ENCODE measurements around the gene SMDT1.

Gene SMDT1

DNA sequence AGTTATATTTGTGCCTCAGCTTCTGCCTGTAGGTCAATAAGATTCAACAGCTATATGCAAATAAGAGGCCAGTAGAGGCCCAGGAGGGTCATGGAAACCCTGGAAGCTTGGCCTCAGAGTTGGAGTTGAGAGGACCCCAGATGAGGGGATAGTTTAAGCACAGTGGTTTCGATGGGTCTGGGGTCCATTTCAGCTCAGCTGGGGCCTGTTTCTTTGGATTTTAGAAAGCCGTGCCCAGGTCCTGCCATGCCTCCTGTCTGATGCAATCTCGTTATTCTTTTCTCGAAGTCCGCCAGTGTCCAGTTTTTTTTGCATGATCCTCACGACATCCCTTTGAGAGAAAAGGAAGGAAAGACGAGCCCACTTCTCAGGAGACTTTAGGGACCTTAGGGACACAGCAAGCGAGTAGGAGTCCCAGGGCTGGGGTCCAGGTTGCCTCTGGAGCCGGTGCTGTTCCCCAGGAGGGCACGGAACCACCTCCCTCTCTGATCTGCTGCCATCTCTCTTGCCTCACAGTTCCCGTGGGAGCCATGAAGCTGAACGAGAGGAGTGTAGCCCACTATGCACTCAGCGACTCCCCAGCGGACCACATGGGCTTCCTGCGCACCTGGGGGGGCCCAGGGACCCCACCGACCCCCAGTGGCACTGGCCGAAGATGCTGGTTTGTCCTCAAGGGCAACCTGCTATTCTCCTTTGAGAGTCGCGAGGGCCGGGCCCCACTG is 2.6 kb upstream of the SMDT1 start:
- no peak overlapping the region for H3K4me3 ChIP-seq (ENCODE audit: low read length)
- TF ChIP-seq, protein P1, sequence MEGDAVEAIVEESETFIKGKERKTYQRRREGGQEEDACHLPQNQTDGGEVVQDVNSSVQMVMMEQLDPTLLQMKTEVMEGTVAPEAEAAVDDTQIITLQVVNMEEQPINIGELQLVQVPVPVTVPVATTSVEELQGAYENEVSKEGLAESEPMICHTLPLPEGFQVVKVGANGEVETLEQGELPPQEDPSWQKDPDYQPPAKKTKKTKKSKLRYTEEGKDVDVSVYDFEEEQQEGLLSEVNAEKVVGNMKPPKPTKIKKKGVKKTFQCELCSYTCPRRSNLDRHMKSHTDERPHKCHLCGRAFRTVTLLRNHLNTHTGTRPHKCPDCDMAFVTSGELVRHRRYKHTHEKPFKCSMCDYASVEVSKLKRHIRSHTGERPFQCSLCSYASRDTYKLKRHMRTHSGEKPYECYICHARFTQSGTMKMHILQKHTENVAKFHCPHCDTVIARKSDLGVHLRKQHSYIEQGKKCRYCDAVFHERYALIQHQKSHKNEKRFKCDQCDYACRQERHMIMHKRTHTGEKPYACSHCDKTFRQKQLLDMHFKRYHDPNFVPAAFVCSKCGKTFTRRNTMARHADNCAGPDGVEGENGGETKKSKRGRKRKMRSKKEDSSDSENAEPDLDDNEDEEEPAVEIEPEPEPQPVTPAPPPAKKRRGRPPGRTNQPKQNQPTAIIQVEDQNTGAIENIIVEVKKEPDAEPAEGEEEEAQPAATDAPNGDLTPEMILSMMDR (conservative IDR thresholded peaks at IDR 0.05; ENCODE audit: low read length), result no peak
- DNase-seq (ENCODE audit: low read depth), result no peak

DNA sequence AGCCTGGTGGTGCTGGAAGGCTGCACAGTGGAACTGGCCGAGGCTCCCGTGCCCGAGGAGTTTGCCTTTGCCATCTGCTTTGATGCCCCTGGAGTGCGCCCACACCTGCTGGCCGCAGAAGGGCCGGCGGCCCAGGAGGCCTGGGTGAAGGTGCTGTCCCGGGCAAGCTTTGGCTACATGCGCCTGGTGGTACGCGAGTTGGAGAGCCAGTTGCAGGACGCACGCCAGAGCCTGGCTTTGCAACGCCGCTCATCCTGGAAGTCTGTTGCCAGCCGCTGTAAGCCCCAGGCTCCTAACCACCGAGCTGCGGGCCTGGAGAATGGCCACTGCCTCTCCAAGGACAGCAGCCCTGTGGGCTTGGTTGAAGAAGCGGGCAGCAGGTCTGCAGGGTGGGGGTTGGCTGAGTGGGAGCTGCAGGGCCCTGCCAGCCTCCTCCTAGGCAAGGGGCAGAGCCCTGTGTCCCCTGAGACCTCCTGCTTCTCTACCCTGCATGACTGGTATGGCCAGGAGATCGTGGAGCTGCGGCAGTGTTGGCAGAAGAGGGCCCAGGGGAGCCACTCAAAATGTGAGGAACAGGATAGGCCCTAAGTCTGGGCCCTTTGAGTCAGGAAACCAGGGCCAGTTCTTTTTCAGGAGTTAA is 1.9 kb upstream of the SMDT1 start:
- no peak overlapping the region for H3K4me3 ChIP-seq (ENCODE audit: low read length)
- no peak for DNase-seq (ENCODE audit: low read depth)
- TF ChIP-seq, protein P1 (conservative IDR thresholded peaks at IDR 0.05; ENCODE audit: low read length), result no peak

DNA sequence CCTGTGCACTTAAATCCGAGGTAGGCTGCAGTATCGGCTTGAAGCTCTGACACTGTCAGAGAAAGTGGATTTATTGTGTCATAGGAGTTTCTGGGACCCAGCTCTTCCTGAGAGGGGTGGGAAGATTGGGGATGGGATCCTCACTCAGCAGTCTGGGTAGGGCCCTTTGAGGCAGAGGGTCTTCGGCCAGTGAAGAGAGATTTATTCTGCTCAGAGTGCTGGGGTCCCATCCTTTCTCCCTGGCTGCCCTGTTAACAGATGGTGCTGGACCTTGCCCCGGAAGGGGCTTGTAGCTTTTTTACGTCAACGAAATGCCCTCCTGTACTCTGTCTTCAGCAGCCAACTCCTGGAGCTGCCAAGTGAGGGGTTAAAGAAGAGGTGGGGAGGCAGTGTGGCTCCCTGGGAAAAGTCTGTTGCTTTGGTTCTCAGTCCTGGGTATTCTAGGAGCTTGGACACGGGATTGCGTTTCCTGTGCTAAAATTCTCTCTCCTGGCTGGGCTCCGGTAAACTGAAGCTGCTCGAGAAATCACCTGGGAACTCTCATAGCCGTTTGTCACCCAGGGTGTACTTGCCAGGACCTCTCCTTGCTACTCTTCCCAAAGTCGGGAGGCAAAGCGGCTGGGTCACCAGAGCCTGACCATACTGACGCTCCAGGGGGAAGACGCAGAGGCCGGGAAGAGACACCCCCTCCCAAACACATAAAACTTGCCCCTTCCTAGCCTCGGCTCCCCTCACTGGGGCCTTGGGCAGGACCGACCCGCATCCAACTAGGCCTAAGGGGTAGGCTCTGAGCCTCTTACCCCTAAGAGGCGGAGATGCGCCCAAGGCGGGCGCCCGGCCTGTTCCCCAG is 806 bp upstream of the SMDT1 start:
- DNase-seq (ENCODE audit: low read depth), result peak; percentile 17
- H3K4me3 ChIP-seq (ENCODE audit: low read length), result peak overlapping the region; percentile 54
- TF ChIP-seq, protein P1 (conservative IDR thresholded peaks at IDR 0.05; ENCODE audit: low read length), result no peak

DNA sequence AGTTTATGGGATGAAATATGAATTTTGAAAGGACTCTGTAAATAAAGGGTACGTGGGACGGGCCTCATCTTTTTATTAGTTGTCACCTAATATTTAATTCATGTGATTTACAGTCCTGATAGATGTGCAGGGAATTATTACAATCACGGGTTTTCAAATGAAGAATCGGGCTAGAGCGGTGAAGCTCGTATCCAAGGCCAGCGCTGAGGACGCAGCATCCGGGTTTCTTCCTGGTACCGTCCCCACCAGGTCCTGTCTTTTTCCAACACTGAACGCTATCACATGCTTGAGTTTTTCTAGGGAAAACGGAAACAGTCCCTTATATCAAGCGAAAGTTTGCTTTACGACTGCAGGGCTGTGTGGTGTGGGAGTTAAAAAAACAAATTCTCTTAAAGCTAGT is 787 bp downstream of the SMDT1 start:
- H3K4me3 ChIP-seq (ENCODE audit: low read length), result peak overlapping the region; percentile 89
- TF ChIP-seq, protein P1 (conservative IDR thresholded peaks at IDR 0.05; ENCODE audit: low read length), result no peak
- peak; percentile 32 for DNase-seq (ENCODE audit: low read depth)

DNA sequence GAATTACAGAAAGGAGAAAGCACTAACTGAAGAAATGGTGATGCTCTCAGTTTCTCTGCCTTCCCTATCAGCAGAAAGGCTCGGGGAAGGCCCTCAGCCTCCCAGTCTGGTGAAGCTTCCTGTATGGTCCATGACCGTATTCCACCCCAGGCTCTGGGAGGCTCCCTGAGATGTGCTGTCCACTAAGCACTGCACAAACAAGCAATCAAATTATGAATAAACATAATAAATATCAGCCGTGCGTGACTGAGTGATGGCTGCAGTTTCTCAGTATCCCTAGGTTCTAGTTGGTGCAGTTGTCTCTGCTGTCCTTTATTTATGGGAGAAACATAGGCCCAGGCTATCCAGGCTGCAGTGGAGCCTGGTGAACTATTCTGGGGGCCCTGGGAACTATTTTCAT is 3.6 kb downstream of the SMDT1 start:
- DNase-seq (ENCODE audit: low read depth), result no peak
- TF ChIP-seq, protein P1 (conservative IDR thresholded peaks at IDR 0.05; ENCODE audit: low read length), result no peak
- no peak overlapping the region for H3K4me3 ChIP-seq (ENCODE audit: low read length)

DNA sequence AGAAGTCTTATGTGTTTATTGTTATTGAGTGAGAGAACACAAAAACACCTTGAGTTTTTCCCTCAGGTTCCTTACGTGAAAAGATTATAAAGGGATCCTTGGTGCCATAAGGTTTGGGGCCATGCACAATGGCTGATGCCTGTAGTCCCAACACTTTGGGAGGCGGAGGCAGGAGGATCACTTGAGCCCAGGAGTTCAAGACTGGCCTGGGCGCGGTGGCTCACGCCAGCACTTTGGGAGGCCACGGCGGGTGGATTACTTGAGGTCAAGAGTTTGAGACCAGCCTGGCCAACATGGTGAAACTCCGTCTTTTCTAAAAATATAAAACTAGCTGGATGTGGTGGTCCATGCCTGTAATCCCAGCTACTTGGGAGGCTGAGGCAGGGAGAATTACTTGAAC is 5.4 kb downstream of the SMDT1 start:
- no peak for DNase-seq (ENCODE audit: low read depth)
- TF ChIP-seq, protein P1 (conservative IDR thresholded peaks at IDR 0.05; ENCODE audit: low read length), result no peak
- H3K4me3 ChIP-seq (ENCODE audit: low read length), result no peak overlapping the region

Measured in AG10803 (cell line).